Prostate gland (tissue), 2 donors: ENCODE measurements around the gene HSD17B11. TPM values are rescaled to one million over a fixed set of nuclear protein-coding genes. Genes with fewer than 3 reads are reported as not detected.
A peak's percentile ranks its signal among the peaks of the same experiment; 100 is the strongest.
"Not testable (repeated sequence)": the region's sequence is repeated elsewhere in the genome, so short reads cannot be mapped to it uniquely, and the experiment has no call there.

ENCODE experiments used
- DNase-seq: peaks from one replicate; pipeline ENCODE4 v3.0.0-alpha.2; 2019; ENCODE audit warnings: low spot score
- H3K27ac ChIP-seq, 2 donors: fragments of 200-600 bp; sonication (generic); 2 replicates each; pipeline ENCODE4 v1.5.1; 2017 to 2019
- H3K27me3 ChIP-seq: fragments of 200-600 bp; sonication (generic); replicated peaks from 2 replicates; pipeline ENCODE4 v1.5.1; 2019; ENCODE audit not compliant: insufficient read depth
- H3K36me3 ChIP-seq, 2 donors: fragments of 200-600 bp; sonication (generic); 1 replicate in 1 of 2; 2 replicates in 1 of 2; pipeline versions ENCODE4 v1.5.1 to v1.8.1; 2017 to 2019
- H3K4me1 ChIP-seq: fragments of 200-600 bp; sonication (generic); replicated peaks from 2 replicates; pipeline ENCODE4 v1.5.1; 2019
- H3K4me3 ChIP-seq, 2 donors: fragments of 200-600 bp; sonication (generic); 2 replicates each; pipeline ENCODE4 v1.5.1; 2017 to 2019
- H3K9me3 ChIP-seq: fragments of 200-600 bp; sonication (generic); 2 replicates; pipeline ENCODE4 v1.5.1; 2017
- POLR2A ChIP-seq: fragments of 450-650 bp; IDR thresholded peaks from one replicate; pipeline ENCODE4 v1.6.1; 2016; ENCODE audit warnings: antibody characterized with exemption, mild to moderate bottlenecking
- POLR2AphosphoS5 ChIP-seq: sonication (generic); formaldehyde crosslinking; IDR thresholded peaks from one replicate; pipeline ENCODE4 v1.6.1; 2017; ENCODE audit warnings: antibody characterized with exemption
- WGBS: methylation state at CpG from one replicate; pipeline ENCODE4 v1.1.5; 2018; 5-methylcytosine and 5-hydroxymethylcytosine counted together
- intact Hi-C: fragments of 100-400 bp; cut with DNase I; formaldehyde crosslinking; loops from one replicate; pipeline ENCODE4 v1.14.2; 2022
- total RNA-seq, 2 donors: library from RNA; depleted of rRNA; stranded (reverse); fragments of >200 nt; gene quantifications; one replicate each; pipeline ENCODE4 v1.1.0, GENCODE V29; 2016
- TF ChIP-seq, protein P1 (sequence below), 4 experiments: fragments of 200-600 bp in 2 of 4; fragments of 450-650 bp in 2 of 4; sonication (generic) in 2 of 4; IDR thresholded peaks; 1 replicate in 3 of 4; 2 replicates in 1 of 4; pipeline ENCODE4 v1.5.1; 2016 to 2019; ENCODE audit warnings: antibody characterized with exemption in 4 of 4, mild to moderate bottlenecking in 2 of 4, moderate library complexity in 2 of 4

Gene HSD17B11
- total RNA-seq, 2 donors from 2014 or later, result 38.2 to 45.2 TPM

GRCh38 chr4:87354168-87355102 is 36.6 kb downstream of the HSD17B11 start:
- TF ChIP-seq, protein P1, sequence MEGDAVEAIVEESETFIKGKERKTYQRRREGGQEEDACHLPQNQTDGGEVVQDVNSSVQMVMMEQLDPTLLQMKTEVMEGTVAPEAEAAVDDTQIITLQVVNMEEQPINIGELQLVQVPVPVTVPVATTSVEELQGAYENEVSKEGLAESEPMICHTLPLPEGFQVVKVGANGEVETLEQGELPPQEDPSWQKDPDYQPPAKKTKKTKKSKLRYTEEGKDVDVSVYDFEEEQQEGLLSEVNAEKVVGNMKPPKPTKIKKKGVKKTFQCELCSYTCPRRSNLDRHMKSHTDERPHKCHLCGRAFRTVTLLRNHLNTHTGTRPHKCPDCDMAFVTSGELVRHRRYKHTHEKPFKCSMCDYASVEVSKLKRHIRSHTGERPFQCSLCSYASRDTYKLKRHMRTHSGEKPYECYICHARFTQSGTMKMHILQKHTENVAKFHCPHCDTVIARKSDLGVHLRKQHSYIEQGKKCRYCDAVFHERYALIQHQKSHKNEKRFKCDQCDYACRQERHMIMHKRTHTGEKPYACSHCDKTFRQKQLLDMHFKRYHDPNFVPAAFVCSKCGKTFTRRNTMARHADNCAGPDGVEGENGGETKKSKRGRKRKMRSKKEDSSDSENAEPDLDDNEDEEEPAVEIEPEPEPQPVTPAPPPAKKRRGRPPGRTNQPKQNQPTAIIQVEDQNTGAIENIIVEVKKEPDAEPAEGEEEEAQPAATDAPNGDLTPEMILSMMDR (IDR thresholded peaks at IDR 0.05), result no peak
- TF ChIP-seq POLR2AphosphoS5 (no peak), POLR2A (no peak)
- DNase-seq, result no peak
- intact Hi-C loops, result loop anchor here (5.0 kb wide), 1 partner anchor 108 kb away; no protein-coding TSS in a partner anchor
- Histone ChIP-seq H3K9me3 (no peaks in the 10 kb centered on the region), H3K36me3 (no peaks in the 10 kb centered on the region), H3K27ac (no peak overlapping the region), H3K4me3 (no peak overlapping the region), H3K27me3 (no peaks in the 10 kb centered on the region), H3K4me1 (no peaks in the 10 kb centered on the region)
- WGBS, result 66% methylated on average over 7 of the region's 7 CpGs

DNA sequence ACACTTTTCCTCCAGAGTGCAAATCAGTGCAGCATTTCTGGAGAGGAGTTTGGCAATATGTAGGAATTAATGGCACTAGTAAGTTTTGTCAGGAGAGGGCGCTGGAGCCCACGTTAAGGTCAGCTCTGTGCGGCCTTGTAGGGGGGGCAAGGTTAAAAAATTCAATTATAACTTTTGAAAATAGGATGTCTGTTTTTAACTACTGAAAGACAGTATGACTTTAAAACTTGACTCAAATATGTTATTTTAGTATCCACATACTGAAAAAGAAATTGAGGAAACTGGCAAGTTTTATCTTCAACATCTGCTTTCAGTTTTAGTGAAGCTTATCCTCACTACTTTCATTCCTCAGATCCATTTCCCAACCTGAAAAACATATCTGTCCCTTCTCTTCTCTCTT is 37.4 kb downstream of the HSD17B11 start:
- H3K27me3 ChIP-seq, result no peaks in the 10 kb centered on the region
- DNase-seq, result no peak
- TF ChIP-seq, protein P1 (IDR thresholded peaks at IDR 0.05), result peak in 3 of 4 experiments; percentile 28 to 52 (median 39)
- no peak for TF ChIP-seq POLR2A
- WGBS, result 39% methylated on average over 3 of the region's 3 CpGs
- no peaks in the 10 kb centered on the region for H3K36me3 ChIP-seq
- no peak overlapping the region for H3K27ac ChIP-seq
- intact Hi-C loops, result no loop called here
- no peaks in the 10 kb centered on the region for H3K9me3 ChIP-seq
- H3K4me3 ChIP-seq, result no peak overlapping the region
- H3K4me1 ChIP-seq, result no peaks in the 10 kb centered on the region

DNA sequence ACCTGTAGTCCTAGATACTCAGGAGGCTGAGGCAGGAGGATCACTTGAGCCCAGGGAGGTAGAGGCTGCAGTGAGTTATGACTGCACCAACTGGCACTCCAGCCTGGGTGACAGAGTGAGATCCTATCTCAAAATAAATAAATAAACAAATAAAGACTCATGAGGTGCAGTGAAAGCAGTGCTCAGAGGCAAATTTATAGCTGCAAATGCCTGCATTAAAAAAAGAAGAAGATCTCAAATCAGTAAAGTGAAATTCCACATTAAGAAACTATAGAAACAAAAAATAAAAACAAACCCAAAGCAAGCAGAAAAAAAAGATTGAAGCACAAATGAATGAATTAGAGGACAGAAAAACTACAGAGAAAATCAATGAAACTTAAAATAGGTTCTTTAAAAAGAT is 45.8 kb downstream of the HSD17B11 start:
- Histone ChIP-seq H3K4me3 (no peak overlapping the region), H3K4me1 (no peaks in the 10 kb centered on the region), H3K9me3 (no peaks in the 10 kb centered on the region), H3K27me3 (no peaks in the 10 kb centered on the region), H3K36me3 (no peaks in the 10 kb centered on the region), H3K27ac (no peak overlapping the region)
- intact Hi-C loops, result no loop called here
- TF ChIP-seq POLR2AphosphoS5 (no peak), POLR2A (no peak)
- TF ChIP-seq, protein P1 (IDR thresholded peaks at IDR 0.05), result no peak
- no peak for DNase-seq

DNA sequence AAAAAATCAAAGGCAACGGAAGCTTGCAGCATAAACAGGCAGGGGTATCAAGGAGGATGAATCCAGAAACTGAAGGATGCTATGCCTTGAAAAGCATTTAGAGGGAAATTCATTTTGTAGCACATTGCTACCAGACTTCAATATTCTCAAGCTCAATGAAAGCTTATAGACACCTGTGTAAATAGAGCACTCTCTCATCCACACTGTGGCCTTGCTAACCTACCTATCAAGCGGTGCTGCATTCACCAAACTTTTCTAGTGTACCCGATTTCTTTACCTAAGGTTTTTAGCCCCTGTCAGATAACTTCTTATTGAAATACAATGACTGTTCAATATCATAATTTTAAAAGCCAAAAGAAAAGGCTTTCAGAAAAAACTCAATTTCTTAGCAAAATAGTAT is 48.1 kb downstream of the HSD17B11 start:
- Histone ChIP-seq H3K36me3 (no peaks in the 10 kb centered on the region), H3K4me3 (no peak overlapping the region), H3K27ac (no peak overlapping the region), H3K9me3 (no peaks in the 10 kb centered on the region), H3K4me1 (no peaks in the 10 kb centered on the region), H3K27me3 (no peaks in the 10 kb centered on the region)
- intact Hi-C loops, result no loop called here
- TF ChIP-seq POLR2A (no peak), POLR2AphosphoS5 (no peak)
- TF ChIP-seq, protein P1 (IDR thresholded peaks at IDR 0.05), result no peak
- WGBS, result 66% methylated on average over 3 of the region's 3 CpGs
- no peak for DNase-seq

DNA sequence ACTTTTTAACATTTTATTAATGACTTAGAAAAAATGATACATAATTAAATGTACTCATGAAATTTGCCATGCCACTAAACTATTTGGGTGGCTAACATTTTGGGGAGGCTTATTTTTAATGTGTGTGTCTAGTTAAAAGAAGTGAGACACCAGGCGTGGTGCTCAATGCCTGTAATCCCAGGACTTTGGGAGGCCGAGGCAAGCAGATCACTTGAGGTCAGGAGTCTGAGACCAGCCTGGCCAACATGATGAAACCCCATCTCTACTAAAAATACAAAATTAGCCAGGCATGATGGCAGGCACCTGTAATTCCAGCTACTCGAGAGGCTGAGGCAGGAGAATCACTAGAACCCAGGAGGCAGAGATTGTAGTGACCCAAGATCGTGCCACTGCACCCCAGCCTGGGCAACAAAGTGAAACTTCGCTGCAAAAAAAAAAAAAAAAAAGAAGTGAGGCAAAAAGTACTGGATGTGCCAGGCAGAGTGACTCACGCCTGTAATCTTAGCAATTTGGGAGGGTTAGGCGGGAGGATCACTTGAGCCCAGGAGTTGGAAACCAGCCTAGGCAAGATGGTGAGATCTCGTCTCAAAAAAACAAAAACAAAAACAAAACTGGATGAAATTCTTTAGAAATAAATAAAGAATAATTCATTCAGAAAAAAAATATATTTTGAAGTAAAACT is 48.9 kb downstream of the HSD17B11 start:
- H3K27me3 ChIP-seq, H3K36me3 ChIP-seq, DNase-seq, H3K9me3 ChIP-seq, intact Hi-C loops, H3K4me3 ChIP-seq, H3K27ac ChIP-seq, H3K4me1 ChIP-seq: not testable (repeated sequence)
- WGBS, result 62% methylated on average over 8 of the region's 8 CpGs
